C4-2B (cell line): Measurements from ENCODE around the gene OSBP2.

Source experiments
- CTCF ChIP-seq: fragments of 450-650 bp; conservative IDR thresholded peaks from 2 replicates; pipeline ENCODE4 v1.5.1; 2017; ENCODE audit warnings: mild to moderate bottlenecking
- ZFX ChIP-seq: fragments of 450-650 bp; IDR thresholded peaks from 2 replicates; pipeline ENCODE4 v1.6.1; 2017

DNA sequence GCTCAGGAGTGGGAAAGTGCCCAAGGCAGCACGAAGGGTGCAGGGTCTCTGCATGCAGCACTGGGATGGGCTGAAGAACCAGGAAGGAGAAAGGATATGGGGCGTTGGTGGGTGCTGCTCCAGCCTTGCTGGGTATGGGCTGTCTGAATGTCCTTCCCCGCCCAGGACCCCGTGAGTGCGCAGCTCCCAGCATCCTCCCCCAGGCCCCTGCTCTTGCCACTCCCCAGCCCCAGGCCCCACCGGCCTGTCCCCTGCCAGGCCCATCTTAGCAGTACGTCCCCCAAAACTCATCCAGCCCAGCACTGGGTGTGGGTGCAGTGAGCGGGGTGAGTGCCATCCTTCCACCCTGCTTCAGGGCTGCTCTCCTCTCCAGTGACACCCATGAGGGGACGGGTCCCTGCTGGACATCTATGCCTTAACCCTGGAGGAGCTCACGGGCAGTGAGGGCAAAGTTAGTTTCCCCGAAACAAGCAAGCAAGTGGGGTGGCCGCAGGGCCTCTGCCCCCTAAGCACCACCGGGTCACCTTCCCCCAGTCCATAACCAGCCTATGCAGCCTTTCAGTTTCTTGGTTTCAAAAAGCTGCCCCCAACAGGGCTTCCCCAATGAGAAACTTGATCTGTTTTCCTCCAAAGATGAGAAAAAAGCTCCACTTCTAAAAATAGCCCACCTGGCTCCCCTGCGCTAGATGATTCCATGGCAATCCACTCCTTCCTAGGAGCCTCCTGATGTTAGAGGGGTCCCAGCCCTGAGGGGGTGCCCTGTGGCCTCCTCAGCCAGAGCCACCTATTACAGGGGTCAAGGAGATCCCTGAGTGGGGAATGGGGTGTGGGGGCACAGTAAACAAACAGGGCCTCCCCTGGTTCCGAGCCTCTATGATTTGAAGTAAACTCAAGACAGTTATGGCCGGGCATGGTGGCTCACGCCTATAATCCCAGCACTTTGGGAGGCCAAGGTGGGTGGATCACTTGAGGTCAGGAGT is 170.1 kb downstream of the OSBP2 start:
- TF ChIP-seq CTCF (no peak), ZFX (no peak)
